ENCODE results near the gene KCNJ6.

KCNJ6 gene

DNA sequence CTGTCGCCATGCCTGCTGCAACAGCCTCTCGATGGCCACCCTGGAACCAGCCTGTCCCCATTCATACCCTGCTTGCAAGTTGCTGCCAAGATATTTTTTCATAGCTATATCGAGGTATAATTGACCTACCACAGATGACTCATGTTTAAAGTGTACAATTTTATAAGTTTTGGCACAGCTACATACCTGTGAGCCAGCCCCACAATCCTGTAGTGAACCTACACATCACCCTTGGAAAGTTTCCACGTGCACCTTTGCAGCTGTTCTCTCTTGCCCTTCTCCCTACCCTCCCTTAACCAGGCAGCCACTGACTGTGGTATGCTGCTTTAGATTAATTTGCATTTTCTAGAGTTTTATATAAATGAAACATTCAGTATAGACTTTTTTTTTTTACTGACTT is 23.0 kb upstream of the KCNJ6 start:
- TF ChIP-seq CTCF (IDR thresholded peaks at IDR 0.05; ENCODE audit: low read depth, low read length) (no peak), EZH2phosphoT487 (IDR thresholded peaks at IDR 0.05; ENCODE audit: low read depth) (no peak)
- H3K4me1 ChIP-seq (ENCODE audit: low read length): no peaks in the 10 kb centered on the region
- no peaks in the 10 kb centered on the region for H4K20me1 ChIP-seq (ENCODE audit: insufficient read depth, low read length)
- H3K36me3 ChIP-seq (replicated peaks; ENCODE audit: low read depth, low read length): no peaks in the 10 kb centered on the region
- H3K4me3 ChIP-seq (ENCODE audit: low read length): no peak overlapping the region
- no peaks in the 10 kb centered on the region for H3K9me3 ChIP-seq (ENCODE audit: insufficient read depth, low read length)
- no peak overlapping the region for H3K27ac ChIP-seq (ENCODE audit: low read length)
- no peak overlapping the region for H2AFZ ChIP-seq (ENCODE audit: low read depth, low read length)
- H3K79me2 ChIP-seq (ENCODE audit: low read length): no peaks in the 10 kb centered on the region
- H3K4me2 ChIP-seq (ENCODE audit: low read length): no peak overlapping the region
- H3K27me3 ChIP-seq (ENCODE audit: low read depth, low read length): no peaks in the 10 kb centered on the region
- H3K9ac ChIP-seq (ENCODE audit: low read length): no peak overlapping the region

DNA sequence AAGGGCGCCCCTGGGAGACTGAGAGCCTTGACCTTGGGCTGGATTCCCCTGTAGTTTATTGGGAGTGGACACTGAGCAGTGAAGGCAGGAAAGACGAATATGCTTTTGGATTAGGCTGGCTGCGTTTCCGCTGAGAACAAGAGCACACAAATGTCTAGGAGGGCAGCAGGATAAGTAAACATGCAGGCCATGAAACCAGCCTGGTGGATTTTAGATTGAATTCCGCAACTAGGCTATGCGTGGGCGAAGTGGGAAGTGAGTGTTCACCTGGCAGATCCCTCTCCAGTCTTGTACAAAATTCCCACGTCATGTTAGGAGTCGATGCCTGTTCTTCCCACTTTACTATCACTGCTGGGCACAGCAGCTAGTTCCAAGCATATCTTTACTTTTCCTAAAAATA is 21.4 kb upstream of the KCNJ6 start:
- TF ChIP-seq EZH2phosphoT487 (IDR thresholded peaks at IDR 0.05; ENCODE audit: low read depth) (no peak), CTCF (IDR thresholded peaks at IDR 0.05; ENCODE audit: low read depth, low read length) (no peak)
- no peak overlapping the region for H3K4me3 ChIP-seq (ENCODE audit: low read length)
- H4K20me1 ChIP-seq (ENCODE audit: insufficient read depth, low read length): no peaks in the 10 kb centered on the region
- no peak overlapping the region for H2AFZ ChIP-seq (ENCODE audit: low read depth, low read length)
- no peaks in the 10 kb centered on the region for H3K27me3 ChIP-seq (ENCODE audit: low read depth, low read length)
- no peak overlapping the region for H3K4me2 ChIP-seq (ENCODE audit: low read length)
- no peak overlapping the region for H3K9ac ChIP-seq (ENCODE audit: low read length)
- no peaks in the 10 kb centered on the region for H3K4me1 ChIP-seq (ENCODE audit: low read length)
- no peaks in the 10 kb centered on the region for H3K36me3 ChIP-seq (replicated peaks; ENCODE audit: low read depth, low read length)
- no peaks in the 10 kb centered on the region for H3K9me3 ChIP-seq (ENCODE audit: insufficient read depth, low read length)
- H3K79me2 ChIP-seq (ENCODE audit: low read length): no peaks in the 10 kb centered on the region
- H3K27ac ChIP-seq (ENCODE audit: low read length): no peak overlapping the region

DNA sequence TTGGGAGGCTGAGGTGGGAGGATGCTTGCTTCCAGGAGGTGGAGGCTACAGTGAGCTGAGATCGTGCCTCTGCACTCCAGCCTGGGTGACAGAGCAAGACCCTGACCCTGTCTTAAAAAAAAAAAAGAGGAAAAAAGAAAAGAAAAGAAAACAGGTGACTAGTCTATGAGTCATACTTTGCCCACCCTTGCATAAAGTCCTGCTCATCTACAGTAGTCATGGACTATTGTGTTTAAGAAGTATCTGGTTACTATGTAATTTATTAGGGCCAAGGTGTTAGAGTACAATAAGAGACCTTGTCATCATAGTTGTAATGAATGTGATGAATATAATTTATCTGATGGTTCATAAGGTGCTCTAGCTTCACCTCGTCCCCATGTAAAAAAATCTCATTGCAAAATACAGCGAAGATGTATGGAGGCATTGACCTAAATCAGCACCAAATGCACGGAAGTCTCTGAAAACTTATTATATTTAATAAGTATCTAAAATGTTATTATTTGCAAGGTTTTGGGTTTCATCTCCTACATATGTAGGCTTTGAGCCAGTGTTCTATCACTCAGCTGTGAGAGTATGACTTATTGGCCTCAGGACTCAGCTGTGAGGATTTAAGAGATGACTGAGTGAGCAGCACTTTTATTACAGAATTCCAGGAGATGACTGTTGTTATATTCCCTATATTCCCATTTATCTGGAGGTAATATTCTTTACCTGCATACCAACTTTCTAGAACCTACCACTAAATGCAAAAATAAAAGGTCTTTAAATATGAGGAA is 19.9 kb upstream of the KCNJ6 start:
- Histone ChIP-seq H4K20me1 (ENCODE audit: insufficient read depth, low read length) (no peaks in the 10 kb centered on the region), H3K27me3 (ENCODE audit: low read depth, low read length) (no peaks in the 10 kb centered on the region), H3K36me3 (replicated peaks; ENCODE audit: low read depth, low read length) (no peaks in the 10 kb centered on the region), H3K9me3 (ENCODE audit: insufficient read depth, low read length) (no peaks in the 10 kb centered on the region), H3K4me3 (ENCODE audit: low read length) (no peak overlapping the region), H3K4me2 (ENCODE audit: low read length) (no peak overlapping the region), H3K9ac (ENCODE audit: low read length) (no peak overlapping the region), H2AFZ (ENCODE audit: low read depth, low read length) (no peak overlapping the region), H3K4me1 (ENCODE audit: low read length) (no peaks in the 10 kb centered on the region), H3K27ac (ENCODE audit: low read length) (no peak overlapping the region), H3K79me2 (ENCODE audit: low read length) (no peaks in the 10 kb centered on the region)
- TF ChIP-seq EZH2phosphoT487 (IDR thresholded peaks at IDR 0.05; ENCODE audit: low read depth) (no peak), CTCF (IDR thresholded peaks at IDR 0.05; ENCODE audit: low read depth, low read length) (no peak)

DNA sequence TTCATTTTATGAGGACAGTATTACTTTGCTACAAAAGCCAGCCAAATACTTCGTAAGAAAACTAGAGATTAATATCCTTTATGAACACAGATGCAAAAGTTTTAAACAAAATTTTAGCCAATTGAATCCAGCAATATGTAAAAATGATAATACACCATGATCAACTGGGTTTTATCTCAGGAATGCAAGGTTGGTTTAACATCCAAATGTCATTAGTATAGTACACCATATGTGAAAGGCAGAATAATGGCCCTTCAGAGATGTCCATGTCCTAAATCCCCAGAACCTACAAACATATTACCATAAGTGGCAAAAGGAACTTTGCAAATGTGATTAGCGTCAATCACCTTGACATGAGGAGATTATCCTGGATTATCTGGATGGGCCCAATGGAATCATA is 16.7 kb upstream of the KCNJ6 start:
- TF ChIP-seq EZH2phosphoT487 (IDR thresholded peaks at IDR 0.05; ENCODE audit: low read depth): no peak
- TF ChIP-seq CTCF (IDR thresholded peaks at IDR 0.05; ENCODE audit: low read depth, low read length): no peak

More for the DNA sequence above, 16.7 kb upstream of the KCNJ6 start:
- Histone ChIP-seq H3K79me2 (ENCODE audit: low read length) (no peaks in the 10 kb centered on the region), H3K36me3 (replicated peaks; ENCODE audit: low read depth, low read length) (no peaks in the 10 kb centered on the region), H2AFZ (ENCODE audit: low read depth, low read length) (no peak overlapping the region), H3K9ac (ENCODE audit: low read length) (no peak overlapping the region), H3K27ac (ENCODE audit: low read length) (no peak overlapping the region), H3K4me2 (ENCODE audit: low read length) (no peak overlapping the region), H3K4me3 (ENCODE audit: low read length) (no peak overlapping the region), H4K20me1 (ENCODE audit: insufficient read depth, low read length) (no peaks in the 10 kb centered on the region), H3K4me1 (ENCODE audit: low read length) (no peaks in the 10 kb centered on the region), H3K27me3 (ENCODE audit: low read depth, low read length) (no peaks in the 10 kb centered on the region), H3K9me3 (ENCODE audit: insufficient read depth, low read length) (no peaks in the 10 kb centered on the region)
